ENCODE measurements around the gene SPDYE16.
"Not testable (repeated sequence)": the region's sequence is repeated elsewhere in the genome, so short reads cannot be mapped to it uniquely, and the experiment has no call there.

Gene SPDYE16

GRCh38 chr7:76505168-76506080, 37.7 kb downstream of the SPDYE16 start:
- DNase-seq = no peak

- DNase-seq = not testable (repeated sequence)
These were observed 38.5 kb downstream of the SPDYE16 start for GRCh38 chr7:76504351-76505167.

- not testable (repeated sequence) for DNase-seq
These were observed 39.9 kb downstream of the SPDYE16 start for GRCh38 chr7:76503244-76503643.

GRCh38 chr7:76502836-76503235, 40.3 kb downstream of the SPDYE16 start:
- DNase-seq = not testable (repeated sequence)

GRCh38 chr7:76502224-76502623, 40.9 kb downstream of the SPDYE16 start:
- not testable (repeated sequence) for DNase-seq

GRCh38 chr7:76499924-76500241, 43.2 kb downstream of the SPDYE16 start:
- DNase-seq = not testable (repeated sequence)

- DNase-seq = not testable (repeated sequence)
These were observed 43.7 kb downstream of the SPDYE16 start for GRCh38 chr7:76499201-76499923.

GRCh38 chr7:76498583-76499200, 44.4 kb downstream of the SPDYE16 start:
- not testable (repeated sequence) for DNase-seq

- DNase-seq = not testable (repeated sequence)
These were observed 45.0 kb downstream of the SPDYE16 start for GRCh38 chr7:76497918-76498582.

GRCh38 chr7:76495717-76496116, 47.4 kb downstream of the SPDYE16 start:
- not testable (repeated sequence) for DNase-seq

GRCh38 chr7:76492139-76492538, 51.0 kb downstream of the SPDYE16 start:
- DNase-seq = not testable (repeated sequence)

- DNase-seq = not testable (repeated sequence)
These were observed 55.1 kb downstream of the SPDYE16 start for GRCh38 chr7:76487969-76488368.

GRCh38 chr7:76486618-76487017, 56.5 kb downstream of the SPDYE16 start:
- not testable (repeated sequence) for DNase-seq

- not testable (repeated sequence) for DNase-seq
These were observed 57.1 kb downstream of the SPDYE16 start for GRCh38 chr7:76485822-76486610.

GRCh38 chr7:76484456-76484855, 58.6 kb downstream of the SPDYE16 start:
- DNase-seq = not testable (repeated sequence)

GRCh38 chr7:76483081-76483480, 60.0 kb downstream of the SPDYE16 start:
- not testable (repeated sequence) for DNase-seq

- DNase-seq = not testable (repeated sequence)
These were observed 60.4 kb downstream of the SPDYE16 start for GRCh38 chr7:76482660-76483059.

All from amygdala (tissue), 56 donors.